22Rv1 (cell line): ENCODE measurements around the gene CREG1.

Experiments
- H3K27ac ChIP-seq: fragments of 450-650 bp; 2 replicates; pipeline ENCODE4 v1.5.1; 2017
- ZFX ChIP-seq: fragments of 450-650 bp; IDR thresholded peaks from 2 replicates; pipeline ENCODE4 v1.6.1; 2017; ENCODE audit warnings: antibody characterized with exemption, borderline replicate concordance
- TF ChIP-seq, protein P1 (sequence below): fragments of 450-650 bp; IDR thresholded peaks from 2 replicates; pipeline ENCODE4 v1.5.1; 2017; ENCODE audit warnings: mild to moderate bottlenecking

The CREG1 gene

DNA sequence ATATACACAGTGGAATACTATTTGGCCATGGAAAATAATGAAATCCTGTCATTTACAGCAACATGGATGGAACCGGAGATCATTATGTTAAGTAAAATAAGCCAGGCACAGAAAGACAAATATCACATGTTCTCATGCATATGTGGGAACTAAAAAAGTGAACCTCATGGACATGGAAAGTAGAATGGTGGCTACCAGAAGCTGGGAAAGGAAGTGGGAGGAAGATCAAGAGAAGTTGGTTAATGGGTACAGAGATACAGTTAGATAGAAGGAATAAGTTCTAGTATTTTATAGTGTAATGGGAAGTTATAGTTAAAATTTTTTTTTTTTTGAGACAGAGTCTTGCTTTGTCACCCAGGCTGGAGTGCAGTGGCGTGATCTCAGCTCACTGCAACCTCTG, 34.8 kb upstream of the CREG1 start:
- TF ChIP-seq, protein P1, sequence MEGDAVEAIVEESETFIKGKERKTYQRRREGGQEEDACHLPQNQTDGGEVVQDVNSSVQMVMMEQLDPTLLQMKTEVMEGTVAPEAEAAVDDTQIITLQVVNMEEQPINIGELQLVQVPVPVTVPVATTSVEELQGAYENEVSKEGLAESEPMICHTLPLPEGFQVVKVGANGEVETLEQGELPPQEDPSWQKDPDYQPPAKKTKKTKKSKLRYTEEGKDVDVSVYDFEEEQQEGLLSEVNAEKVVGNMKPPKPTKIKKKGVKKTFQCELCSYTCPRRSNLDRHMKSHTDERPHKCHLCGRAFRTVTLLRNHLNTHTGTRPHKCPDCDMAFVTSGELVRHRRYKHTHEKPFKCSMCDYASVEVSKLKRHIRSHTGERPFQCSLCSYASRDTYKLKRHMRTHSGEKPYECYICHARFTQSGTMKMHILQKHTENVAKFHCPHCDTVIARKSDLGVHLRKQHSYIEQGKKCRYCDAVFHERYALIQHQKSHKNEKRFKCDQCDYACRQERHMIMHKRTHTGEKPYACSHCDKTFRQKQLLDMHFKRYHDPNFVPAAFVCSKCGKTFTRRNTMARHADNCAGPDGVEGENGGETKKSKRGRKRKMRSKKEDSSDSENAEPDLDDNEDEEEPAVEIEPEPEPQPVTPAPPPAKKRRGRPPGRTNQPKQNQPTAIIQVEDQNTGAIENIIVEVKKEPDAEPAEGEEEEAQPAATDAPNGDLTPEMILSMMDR: no peak
- no peak for TF ChIP-seq ZFX
- no peak overlapping the region for H3K27ac ChIP-seq

GRCh38 chr1:167587872-167588271, 34.3 kb upstream of the CREG1 start:
- TF ChIP-seq, protein P1: no peak
- no peak for TF ChIP-seq ZFX
- H3K27ac ChIP-seq: no peak overlapping the region

- TF ChIP-seq, protein P1: no peak
- TF ChIP-seq ZFX: no peak
- no peak overlapping the region for H3K27ac ChIP-seq
These were observed 33.8 kb upstream of the CREG1 start for GRCh38 chr1:167587342-167587741.

GRCh38 chr1:167584581-167584980, 31.0 kb upstream of the CREG1 start:
- TF ChIP-seq, protein P1: no peak
- no peak for TF ChIP-seq ZFX
- no peak overlapping the region for H3K27ac ChIP-seq

DNA sequence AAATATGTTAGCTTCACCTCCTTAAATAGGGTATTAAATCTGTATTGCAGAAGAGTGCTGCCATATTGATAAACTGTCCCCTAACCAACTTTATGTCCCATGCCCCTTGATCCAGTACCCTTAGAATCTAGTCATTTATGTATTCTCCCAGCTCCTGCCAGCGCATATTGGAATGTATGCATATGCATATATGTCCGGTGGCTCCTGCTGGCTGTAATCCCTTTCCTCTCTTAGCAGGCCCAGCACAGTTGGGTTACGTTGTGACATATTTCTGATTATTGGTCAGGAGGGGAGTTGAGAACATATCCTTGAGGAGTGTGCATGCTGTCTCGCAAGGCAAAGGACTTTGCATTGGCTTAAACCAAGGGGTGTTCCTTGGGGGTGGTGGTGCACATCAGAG, 29.2 kb upstream of the CREG1 start:
- no peak overlapping the region for H3K27ac ChIP-seq
- no peak for TF ChIP-seq ZFX
- TF ChIP-seq, protein P1: no peak

DNA sequence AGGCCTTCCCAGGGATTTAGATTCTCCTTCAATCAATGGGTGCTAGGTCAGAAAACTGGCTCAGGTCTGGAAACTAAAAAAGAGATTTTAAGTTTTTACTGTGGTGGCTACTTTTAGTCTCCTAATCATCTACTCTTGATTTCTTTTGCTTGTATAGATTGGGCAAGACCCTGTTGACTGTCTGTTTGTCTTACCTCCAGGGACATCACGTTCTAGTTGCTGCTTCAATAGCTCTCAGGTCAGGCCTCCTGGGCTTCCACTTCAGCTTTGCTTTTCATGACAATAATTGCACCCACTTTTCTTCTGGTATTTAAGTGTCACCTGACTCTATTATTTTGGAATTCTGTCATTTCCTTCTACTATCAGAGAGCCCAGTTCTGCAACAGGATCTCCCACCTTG, 28.5 kb upstream of the CREG1 start:
- H3K27ac ChIP-seq: no peak overlapping the region
- TF ChIP-seq, protein P1: no peak

GRCh38 chr1:167579986-167580385, 26.4 kb upstream of the CREG1 start:
- TF ChIP-seq, protein P1: no peak
- no peak for TF ChIP-seq ZFX
- H3K27ac ChIP-seq: no peak overlapping the region
